Peyer's patch (tissue), 4 donors: ENCODE measurements around the gene CLDN7.

Experiments
- POLR2A ChIP-seq, 2 donors: fragments of 450-650 bp; IDR thresholded peaks; one replicate each; pipeline ENCODE4 v1.5.1; 2017; ENCODE audit warnings: antibody characterized with exemption in 2 of 2, mild to moderate bottlenecking in 2 of 2, moderate library complexity in 2 of 2
- TF ChIP-seq, protein P1 (sequence below), 6 experiments: fragments of 450-650 bp in 4 of 6; fragments of 200-600 bp in 2 of 6; sonication (generic) in 1 of 6; IDR thresholded peaks; one replicate each; pipeline ENCODE4 v1.5.1; 2017 to 2019; ENCODE audit warnings: antibody characterized with exemption in 6 of 6, mild to moderate bottlenecking in 3 of 6, moderate library complexity in 1 of 6

DNA sequence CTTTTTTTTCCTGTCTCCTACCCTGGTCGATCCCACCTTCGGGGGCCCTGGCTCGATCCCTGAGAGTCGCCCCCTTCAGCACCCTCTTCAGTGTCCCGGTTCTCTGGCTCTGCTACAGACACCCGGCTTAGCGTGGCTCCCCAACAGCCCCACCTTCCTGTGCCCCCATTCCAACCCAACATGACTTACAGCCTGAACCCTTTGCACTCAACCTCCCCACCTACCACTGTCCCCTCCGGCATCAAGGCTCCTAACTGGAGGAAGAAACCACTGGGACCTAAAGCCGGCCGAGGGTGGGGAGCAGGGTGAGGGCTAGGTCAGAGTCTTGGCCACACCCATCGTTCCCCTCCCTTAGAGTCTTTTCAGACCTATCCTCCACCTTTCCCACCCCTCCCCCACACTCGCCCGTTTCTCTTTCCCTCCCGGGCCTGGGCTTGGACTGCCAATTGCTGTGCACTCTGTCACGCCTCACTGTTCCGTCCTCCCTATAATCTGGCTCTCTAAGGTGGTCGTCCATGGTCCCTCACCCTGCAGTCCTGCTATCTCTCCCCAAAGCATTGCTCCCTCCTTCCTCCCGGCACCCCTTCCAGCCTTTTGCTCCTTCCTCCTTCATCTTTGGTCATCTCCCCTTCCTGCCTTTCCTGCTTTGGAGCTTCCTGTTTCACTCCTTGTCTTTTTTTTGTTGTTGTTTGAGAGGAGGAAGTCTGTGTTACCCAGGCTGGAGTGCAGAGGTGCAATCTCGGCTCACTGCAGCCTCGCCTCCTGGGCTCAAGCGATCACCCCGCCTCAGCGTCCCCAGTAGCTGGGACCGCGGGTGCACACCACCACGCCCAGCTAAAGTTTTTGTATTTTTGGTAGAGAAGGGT is 890 bp upstream of the CLDN7 start:
- peak; percentile 76 to 78 for TF ChIP-seq POLR2A (IDR thresholded peaks at IDR 0.05)
- TF ChIP-seq, protein P1, sequence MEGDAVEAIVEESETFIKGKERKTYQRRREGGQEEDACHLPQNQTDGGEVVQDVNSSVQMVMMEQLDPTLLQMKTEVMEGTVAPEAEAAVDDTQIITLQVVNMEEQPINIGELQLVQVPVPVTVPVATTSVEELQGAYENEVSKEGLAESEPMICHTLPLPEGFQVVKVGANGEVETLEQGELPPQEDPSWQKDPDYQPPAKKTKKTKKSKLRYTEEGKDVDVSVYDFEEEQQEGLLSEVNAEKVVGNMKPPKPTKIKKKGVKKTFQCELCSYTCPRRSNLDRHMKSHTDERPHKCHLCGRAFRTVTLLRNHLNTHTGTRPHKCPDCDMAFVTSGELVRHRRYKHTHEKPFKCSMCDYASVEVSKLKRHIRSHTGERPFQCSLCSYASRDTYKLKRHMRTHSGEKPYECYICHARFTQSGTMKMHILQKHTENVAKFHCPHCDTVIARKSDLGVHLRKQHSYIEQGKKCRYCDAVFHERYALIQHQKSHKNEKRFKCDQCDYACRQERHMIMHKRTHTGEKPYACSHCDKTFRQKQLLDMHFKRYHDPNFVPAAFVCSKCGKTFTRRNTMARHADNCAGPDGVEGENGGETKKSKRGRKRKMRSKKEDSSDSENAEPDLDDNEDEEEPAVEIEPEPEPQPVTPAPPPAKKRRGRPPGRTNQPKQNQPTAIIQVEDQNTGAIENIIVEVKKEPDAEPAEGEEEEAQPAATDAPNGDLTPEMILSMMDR (IDR thresholded peaks at IDR 0.05): no peak
